K562 (cell line): ENCODE data around the gene ABHD14A. TPM values are rescaled to one million over a fixed set of nuclear protein-coding genes. Genes with fewer than 3 reads are reported as not detected.
A peak's percentile ranks its signal among the peaks of the same experiment; 100 is the strongest.

Experiments
- ATAC-seq: fragments of 200-7000 bp; cut with Tn5 transposase; 3 replicates; pipeline ENCODE4 v1.9.1; 2020; ENCODE audit warnings: moderate library complexity
- BruUV-seq: library from RNA; stranded (reverse); fragments of 400-500 nt; replicated peaks from 2 replicates; lab custom pipeline; 2021; lab: Mats Ljungman, UMichigan
- CTCF ChIA-PET: fragments of 300-600 bp; formaldehyde crosslinking; extraction: SDS; loops from one replicate; lab custom pipeline; 2021; ENCODE audit warnings: low intra/inter-chr PET ratio; lab: Yijun Ruan, JAX
- POLR2A ChIA-PET: fragments of 300-600, 350-650 bp; sonication (Branson Sonifier 250); formaldehyde crosslinking; extraction: SDS; loops from one replicate; lab custom pipeline; 2021; ENCODE audit warnings: antibody characterized with exemption, inconsistent platforms; lab: Yijun Ruan, JAX
- DNase-seq, 4 experiments: peaks; one replicate each; pipeline versions ENCODE4 v3.0.0 to v3.0.0-alpha.2; 2011 to 2018; ENCODE audit warnings: low spot score in 3 of 4, mixed read lengths in 3 of 4; ENCODE audit errors: extremely low read depth in 1 of 4
- FAIRE-seq: peaks from 2 replicates; lab custom pipeline; 2011; peaks lifted over from hg19 to GRCh38; lab: Jason Lieb, UNC
- H2AFZ ChIP-seq: 2 replicates; pipeline ENCODE4 v1.6.0; 2011; ENCODE audit warnings: low read depth, low read length, control low read depth, inconsistent platforms
- H3K27ac ChIP-seq: fragments of 200-600 bp; 3 replicates; pipeline ENCODE4 v1.8.0; 2011; ENCODE audit warnings: low read depth, mild to moderate bottlenecking, control low read depth, inconsistent platforms, low read length, moderate library complexity, mixed read lengths; ENCODE audit errors: extremely low read depth
- H3K27me3 ChIP-seq, 2 experiments: fragments of 300-600 bp in 1 of 2; 2 replicates in 1 of 2; 3 replicates in 1 of 2; pipeline versions ENCODE4 v1.6.0 to v1.8.0; 2011; ENCODE audit warnings: inconsistent platforms in 2 of 2, low read length in 2 of 2, mild to moderate bottlenecking in 1 of 2, mixed read lengths in 1 of 2, moderate library complexity in 1 of 2; ENCODE audit not compliant: control insufficient read depth in 2 of 2, insufficient read depth in 2 of 2
- H3K36me3 ChIP-seq: fragments of 300-600 bp; 3 replicates; pipeline ENCODE4 v1.8.0; 2011; ENCODE audit warnings: mild to moderate bottlenecking, low read length, inconsistent platforms; ENCODE audit not compliant: control insufficient read depth, insufficient read depth
- H3K4me1 ChIP-seq, 2 experiments: fragments of 200-600 bp in 1 of 2; replicated peaks in 1 of 2; 2 replicates in 1 of 2; 3 replicates in 1 of 2; pipeline versions ENCODE4 v1.5.1 to v1.8.0; 2011; ENCODE audit warnings: inconsistent platforms in 2 of 2, low read length in 2 of 2, mild to moderate bottlenecking in 1 of 2, mixed read lengths in 1 of 2, moderate library complexity in 1 of 2; ENCODE audit not compliant: control insufficient read depth in 2 of 2, insufficient read depth in 2 of 2
- H3K4me2 ChIP-seq: 2 replicates; pipeline ENCODE4 v1.6.1; 2011; ENCODE audit warnings: low read length, control low read depth, inconsistent platforms, mixed read lengths; ENCODE audit not compliant: insufficient read depth
- H3K4me3 ChIP-seq: fragments of 200-600 bp; sonication (generic), shearing (Covaris generic); 2 replicates; pipeline ENCODE4 v1.5.1; 2016; ENCODE audit warnings: control low read depth, inconsistent platforms
- H3K79me2 ChIP-seq: fragments of 200-600 bp; 3 replicates; pipeline ENCODE4 v1.8.0; 2011; ENCODE audit warnings: low read length, inconsistent platforms; ENCODE audit not compliant: control insufficient read depth, insufficient read depth
- H3K9ac ChIP-seq, 2 experiments: 2 replicates each; pipeline versions ENCODE4 v1.6.0 to v1.6.1; 2011; ENCODE audit warnings: low read depth in 2 of 2, low read length in 2 of 2, control low read depth in 1 of 2, inconsistent platforms in 1 of 2, mild to moderate bottlenecking in 1 of 2, mixed read lengths in 1 of 2; ENCODE audit not compliant: insufficient read depth in 1 of 2
- H3K9me1 ChIP-seq: one replicate; pipeline ENCODE4 v1.6.0; 2011; ENCODE audit warnings: inconsistent platforms, mild to moderate bottlenecking, low read length, moderate library complexity; ENCODE audit not compliant: control insufficient read depth, insufficient read depth
- H3K9me3 ChIP-seq: replicated peaks from 2 replicates; pipeline ENCODE4 v1.5.1; 2011; ENCODE audit warnings: low read depth, low read length, inconsistent platforms; ENCODE audit not compliant: control insufficient read depth, insufficient read depth
- H4K20me1 ChIP-seq: replicated peaks from 2 replicates; pipeline ENCODE4 v1.6.1; 2011; ENCODE audit warnings: low read length, inconsistent platforms, mixed read lengths; ENCODE audit not compliant: control insufficient read depth, insufficient read depth
- C11orf30 ChIP-seq: fragments of 450-650 bp; IDR thresholded peaks from 2 replicates; pipeline ENCODE4 v1.6.1; 2016; ENCODE audit warnings: low read depth, mild to moderate bottlenecking
- CEBPG ChIP-seq, 3 experiments: fragments of 200-800 bp in 1 of 3; sonication (Bioruptor generic) in 1 of 3; sonication (generic) in 1 of 3; formaldehyde crosslinking in 1 of 3; IDR thresholded peaks in 2 of 3; conservative IDR thresholded peaks in 1 of 3; 2 replicates each; pipeline versions ENCODE4 v1.6.1 to v1.8.0; 2016 to 2022; ENCODE audit warnings: missing compliant biosample characterization in 2 of 3, missing genetic modification characterization in 2 of 3, mild to moderate bottlenecking in 1 of 3, missing genetic modification reagents in 1 of 3
- GABPA ChIP-seq: fragments of 200-800 bp; sonication (Bioruptor generic); conservative IDR thresholded peaks from 2 replicates; pipeline ENCODE4 v1.6.1; 2016; ENCODE audit warnings: low read depth, missing genetic modification characterization, missing compliant biosample characterization
- HDGF ChIP-seq: fragments of 450-650 bp; IDR thresholded peaks from 2 replicates; pipeline ENCODE4 v1.6.1; 2016
- HIVEP1 ChIP-seq: fragments of 250-450 bp; sonication (Bioruptor Pico); IDR thresholded peaks from 2 replicates; pipeline ENCODE4 v1.4.0; 2020; ENCODE audit warnings: mild to moderate bottlenecking
- U2AF1 ChIP-seq: fragments of 200-400 bp; formaldehyde crosslinking; optimal IDR thresholded peaks from 2 replicates; pipeline ENCODE3; 2017; ENCODE audit warnings: mild to moderate bottlenecking, low read depth, low read length, moderate library complexity
- YBX1 ChIP-seq: fragments of 450-650 bp; IDR thresholded peaks from 2 replicates; pipeline ENCODE4 v1.7.1; 2016; ENCODE audit warnings: mild to moderate bottlenecking
- ZNF316 ChIP-seq: fragments of 450-650 bp; IDR thresholded peaks from 2 replicates; pipeline ENCODE4 v1.6.1; 2016
- ZNF583 ChIP-seq: fragments of 250-450 bp; sonication (Bioruptor Pico); IDR thresholded peaks from 2 replicates; pipeline ENCODE4 v1.4.0; 2020
- ZNF75A ChIP-seq: fragments of 450-650 bp; formaldehyde crosslinking; IDR thresholded peaks from 2 replicates; pipeline ENCODE4 v1.4.0; 2020; ENCODE audit warnings: mild to moderate bottlenecking
- WGBS: fragments of 100-300 bp; shearing (Covaris generic); methylation state at CpG from one replicate; pipeline ENCODE4 v1.1.6; 2016; ENCODE audit warnings: low coverage, mixed read lengths; ENCODE audit not compliant: insufficient coverage; ENCODE audit errors: missing lambda C conversion rate; 5-methylcytosine and 5-hydroxymethylcytosine counted together
- in situ Hi-C: fragments of 300-500 bp; cut with MboI; formaldehyde crosslinking; loops from 4 replicates; pipeline ENCODE4 v1.15.0; 2018; ENCODE audit warnings: inconsistent platforms, mixed read lengths
- intact Hi-C: fragments of 100-400 bp; cut with micrococcal nuclease; formaldehyde crosslinking; loops from 2 replicates; pipeline ENCODE4 v1.14.2; 2022
- polyA plus RNA-seq, 8 experiments: library from polyadenylated mRNA; depleted of rRNA in 4 of 8; stranded (reverse) in 5 of 8; unstranded in 3 of 8; fragments of >200 nt; fragmentation: Nextera tagmentation in 2 of 8; fragmentation: Illumina TruSeq in 1 of 8; extraction: Ambion mirVana in 2 of 8; extraction: Trizol in 1 of 8; gene quantifications; 2 replicates each; pipeline versions ENCODE4 v1.2.1 to v1.2.3, GENCODE V29; 2011 to 2014; ENCODE audit warnings: inconsistent platforms in 1 of 8, missing spikeins in 1 of 8
- total RNA-seq, 7 experiments: library from RNA; depleted of rRNA in 6 of 7; stranded (reverse); fragments of >200 nt in 6 of 7; fragmentation: Illumina TruSeq in 2 of 7; extraction: Trizol in 2 of 7; gene quantifications; 2 replicates each; pipeline versions ENCODE4 v1.2.1 to v1.2.3, GENCODE V29; 2011 to 2021; ENCODE audit warnings: low replicate concordance in 1 of 7
- TF ChIP-seq, protein P1 (sequence below): sonication (generic); formaldehyde crosslinking; IDR thresholded peaks from 2 replicates; pipeline ENCODE4 v1.8.1; 2023; ENCODE audit warnings: mild to moderate bottlenecking, missing genetic modification reagents
- TF ChIP-seq, protein P2 (sequence below): fragments of 250-450 bp; sonication (Bioruptor Pico); IDR thresholded peaks from 2 replicates; pipeline ENCODE4 v1.4.0; 2020; ENCODE audit warnings: mild to moderate bottlenecking, moderate library complexity
- TF ChIP-seq, protein P3 (sequence below), 2 experiments: fragments of 450-650 bp in 1 of 2; sonication (generic) in 1 of 2; formaldehyde crosslinking in 1 of 2; IDR thresholded peaks in 1 of 2; conservative IDR thresholded peaks in 1 of 2; 2 replicates each; pipeline versions ENCODE4 v1.6.1 to v1.8.1; 2016 to 2023; ENCODE audit warnings: mild to moderate bottlenecking in 2 of 2, moderate library complexity in 2 of 2, inconsistent platforms in 1 of 2, missing genetic modification reagents in 1 of 2

The ABHD14A gene
- total and polyA plus RNA-seq, 9 of the 15 experiments (the other 6 are each of a cell fraction or from before 2014, with no cell fraction given): 0.90 to 10.5 (median 8.3) TPM

DNA sequence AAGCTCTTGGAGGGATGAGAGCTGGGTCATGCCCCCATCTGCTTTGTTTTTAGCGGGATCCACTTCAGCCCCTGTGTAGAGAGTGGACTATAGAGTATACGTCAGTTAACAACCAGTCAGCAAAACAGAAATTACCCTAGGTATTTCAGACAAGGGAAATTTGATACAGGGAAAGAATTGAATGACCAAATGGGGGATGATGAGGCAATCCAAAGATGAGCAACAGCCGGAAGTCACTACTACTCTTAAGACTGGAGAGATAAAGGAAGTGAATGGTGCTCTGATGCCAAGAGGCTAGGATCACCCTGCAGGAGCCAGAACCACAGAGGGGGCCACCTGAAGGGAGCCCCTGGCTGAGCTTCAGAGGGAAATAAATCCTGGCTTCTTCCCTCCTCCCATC is 21.4 kb upstream of the ABHD14A start:
- Histone ChIP-seq H3K27ac (no peak overlapping the region), H2AFZ (no peak overlapping the region), H3K36me3 (no peaks in the 10 kb centered on the region), H3K4me1 (peaks cover 0 to 5% of the 10 kb centered on the region in 2 experiments; a peak in 1 of 5 replicates), H3K9me1 (no peaks in the 10 kb centered on the region), H3K4me3 (no peak overlapping the region), H3K79me2 (no peaks in the 10 kb centered on the region), H3K9me3 (no peaks in the 10 kb centered on the region), H3K4me2 (no peak overlapping the region), H3K9ac (no peak overlapping the region), H3K27me3 (peaks cover 0 to 4% of the 10 kb centered on the region in 2 experiments; a peak in 2 of 5 replicates), H4K20me1 (no peaks in the 10 kb centered on the region)
- ATAC-seq (no peak), DNase-seq (no peak), FAIRE-seq (no peak)
- intact Hi-C loops (no loop called here), in situ Hi-C loops (no loop called here)
- CTCF ChIA-PET: no interaction called here
- WGBS: 0% methylated on average over 3 of the region's 3 CpGs
- POLR2A ChIA-PET: interaction anchor here (0.6 to 1.1 kb wide), 3 partner anchors 9 to 271 kb away, joined by 3 read pairs; partner anchors contain the start of gene PARP3
- no TSS peak for BruUV-seq
- peak; percentile 44 for TF ChIP-seq GABPA (tag)
- no peak for TF ChIP-seq HDGF
- TF ChIP-seq ZNF316: peak; percentile 67
- TF ChIP-seq CEBPG (CRISPR knock-in tag; IDR thresholded peaks at IDR 0.05): no peak
- peak; percentile 64 to 73; a peak in 2 of 4 replicates for TF ChIP-seq CEBPG (tag; conservative IDR thresholded peaks at IDR 0.05 in 1 of 2, IDR thresholded peaks at IDR 0.05 in 1 of 2)
- no peak for TF ChIP-seq YBX1
- no peak for TF ChIP-seq ZNF583 (CRISPR knock-in tag)
- TF ChIP-seq, protein P1, sequence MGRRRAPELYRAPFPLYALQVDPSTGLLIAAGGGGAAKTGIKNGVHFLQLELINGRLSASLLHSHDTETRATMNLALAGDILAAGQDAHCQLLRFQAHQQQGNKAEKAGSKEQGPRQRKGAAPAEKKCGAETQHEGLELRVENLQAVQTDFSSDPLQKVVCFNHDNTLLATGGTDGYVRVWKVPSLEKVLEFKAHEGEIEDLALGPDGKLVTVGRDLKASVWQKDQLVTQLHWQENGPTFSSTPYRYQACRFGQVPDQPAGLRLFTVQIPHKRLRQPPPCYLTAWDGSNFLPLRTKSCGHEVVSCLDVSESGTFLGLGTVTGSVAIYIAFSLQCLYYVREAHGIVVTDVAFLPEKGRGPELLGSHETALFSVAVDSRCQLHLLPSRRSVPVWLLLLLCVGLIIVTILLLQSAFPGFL (CRISPR knock-in tag): no peak
- TF ChIP-seq ZNF75A (CRISPR knock-in tag): no peak
- TF ChIP-seq, protein P2, sequence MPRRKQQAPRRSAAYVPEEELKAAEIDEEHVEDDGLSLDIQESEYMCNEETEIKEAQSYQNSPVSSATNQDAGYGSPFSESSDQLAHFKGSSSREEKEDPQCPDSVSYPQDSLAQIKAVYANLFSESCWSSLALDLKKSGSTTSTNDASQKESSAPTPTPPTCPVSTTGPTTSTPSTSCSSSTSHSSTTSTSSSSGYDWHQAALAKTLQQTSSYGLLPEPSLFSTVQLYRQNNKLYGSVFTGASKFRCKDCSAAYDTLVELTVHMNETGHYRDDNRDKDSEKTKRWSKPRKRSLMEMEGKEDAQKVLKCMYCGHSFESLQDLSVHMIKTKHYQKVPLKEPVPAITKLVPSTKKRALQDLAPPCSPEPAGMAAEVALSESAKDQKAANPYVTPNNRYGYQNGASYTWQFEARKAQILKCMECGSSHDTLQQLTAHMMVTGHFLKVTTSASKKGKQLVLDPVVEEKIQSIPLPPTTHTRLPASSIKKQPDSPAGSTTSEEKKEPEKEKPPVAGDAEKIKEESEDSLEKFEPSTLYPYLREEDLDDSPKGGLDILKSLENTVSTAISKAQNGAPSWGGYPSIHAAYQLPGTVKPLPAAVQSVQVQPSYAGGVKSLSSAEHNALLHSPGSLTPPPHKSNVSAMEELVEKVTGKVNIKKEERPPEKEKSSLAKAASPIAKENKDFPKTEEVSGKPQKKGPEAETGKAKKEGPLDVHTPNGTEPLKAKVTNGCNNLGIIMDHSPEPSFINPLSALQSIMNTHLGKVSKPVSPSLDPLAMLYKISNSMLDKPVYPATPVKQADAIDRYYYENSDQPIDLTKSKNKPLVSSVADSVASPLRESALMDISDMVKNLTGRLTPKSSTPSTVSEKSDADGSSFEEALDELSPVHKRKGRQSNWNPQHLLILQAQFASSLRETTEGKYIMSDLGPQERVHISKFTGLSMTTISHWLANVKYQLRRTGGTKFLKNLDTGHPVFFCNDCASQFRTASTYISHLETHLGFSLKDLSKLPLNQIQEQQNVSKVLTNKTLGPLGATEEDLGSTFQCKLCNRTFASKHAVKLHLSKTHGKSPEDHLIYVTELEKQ (CRISPR knock-in tag): no peak
- no peak for TF ChIP-seq U2AF1
- no peak for TF ChIP-seq HIVEP1 (CRISPR knock-in tag)
- peak; percentile 46; the same call in 1 of the 2 replicates for TF ChIP-seq C11orf30
- TF ChIP-seq, protein P3, sequence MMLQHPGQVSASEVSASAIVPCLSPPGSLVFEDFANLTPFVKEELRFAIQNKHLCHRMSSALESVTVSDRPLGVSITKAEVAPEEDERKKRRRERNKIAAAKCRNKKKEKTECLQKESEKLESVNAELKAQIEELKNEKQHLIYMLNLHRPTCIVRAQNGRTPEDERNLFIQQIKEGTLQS (IDR thresholded peaks at IDR 0.05): peak; percentile 80
- TF ChIP-seq, protein P3 (CRISPR knock-in tag; conservative IDR thresholded peaks at IDR 0.05): no peak
